Measurements from ENCODE around the gene SDS. TPM values are rescaled to one million over a fixed set of nuclear protein-coding genes. Genes with fewer than 3 reads are reported as not detected.

The SDS gene
- total RNA-seq, 1 experiment from 2014 or later, result not detected

DNA sequence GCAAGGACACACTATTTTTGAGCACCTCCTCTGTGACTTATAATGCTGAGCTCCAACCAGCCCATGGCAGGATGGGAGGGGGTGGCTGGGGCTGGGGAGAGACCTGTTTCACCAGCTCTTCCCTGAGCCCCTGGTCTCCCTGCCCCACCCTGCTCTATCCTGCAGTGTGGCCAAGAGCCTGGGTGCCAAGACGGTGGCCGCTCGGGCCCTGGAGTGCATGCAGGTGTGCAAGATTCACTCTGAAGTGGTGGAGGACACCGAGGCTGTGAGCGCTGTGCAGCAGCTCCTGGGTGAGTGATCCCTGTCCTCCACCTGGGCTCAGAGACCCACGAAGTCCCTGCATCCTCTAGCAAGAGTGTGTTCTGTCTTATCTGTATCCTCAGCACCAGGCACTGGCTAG, 32.9 kb upstream of the SDS start:
- no peaks in the 10 kb centered on the region for H3K23me2 ChIP-seq (ENCODE audit: insufficient read length, low read depth, low read length, poor library complexity, severe bottlenecking)
- Mint-ChIP-seq H3K36me3 (ENCODE audit: insufficient read depth in 1 of 3, low read depth in 3 of 3) (no peaks in the 10 kb centered on the region), H3K4me3 (no peak overlapping the region), H3K27me3 (ENCODE audit: low read depth) (peaks cover 12% of the 10 kb centered on the region), H3K9me3 (no peaks in the 10 kb centered on the region; a peak in 1 of 5 replicates), H3K4me1 (peaks cover 3 to 10% of the 10 kb centered on the region in 2 experiments), H3K27ac (no peak overlapping the region)
- H4K20me1 ChIP-seq (ENCODE audit: control insufficient read depth, insufficient read depth, insufficient read length), result no peaks in the 10 kb centered on the region
- H2BK15ac ChIP-seq (ENCODE audit: low read depth, low read length), result no peak overlapping the region
- no peak overlapping the region for H3K27ac ChIP-seq (ENCODE audit: insufficient read length, low read depth, low read length)
- H3K9ac ChIP-seq (ENCODE audit: extremely low read depth, insufficient read length, low read length), result no peak overlapping the region
- no peaks in the 10 kb centered on the region for H3K79me1 ChIP-seq (ENCODE audit: insufficient read depth, low read depth, low read length, poor library complexity, severe bottlenecking)
- H2BK120ac ChIP-seq (ENCODE audit: low read depth, low read length, poor library complexity, severe bottlenecking), result no peak overlapping the region
- H3K18ac ChIP-seq (ENCODE audit: insufficient read length, low read depth, low read length), result no peak overlapping the region
- no peak overlapping the region for H2AK5ac ChIP-seq (ENCODE audit: insufficient read length, low read length)
- no peak for DNase-seq
- no CpG with 5 or more reads among the region's 6 CpGs for WGBS (ENCODE audit: extremely low coverage, insufficient read length, low lambda C conversion rate)
- H3K23ac ChIP-seq (ENCODE audit: insufficient read length, low read depth, low read length), result no peak overlapping the region
- H2AFZ ChIP-seq (ENCODE audit: low read length), result no peak overlapping the region
- H4K91ac ChIP-seq (ENCODE audit: insufficient read length, low read depth, low read length), result no peak overlapping the region
- TF ChIP-seq, protein P1, sequence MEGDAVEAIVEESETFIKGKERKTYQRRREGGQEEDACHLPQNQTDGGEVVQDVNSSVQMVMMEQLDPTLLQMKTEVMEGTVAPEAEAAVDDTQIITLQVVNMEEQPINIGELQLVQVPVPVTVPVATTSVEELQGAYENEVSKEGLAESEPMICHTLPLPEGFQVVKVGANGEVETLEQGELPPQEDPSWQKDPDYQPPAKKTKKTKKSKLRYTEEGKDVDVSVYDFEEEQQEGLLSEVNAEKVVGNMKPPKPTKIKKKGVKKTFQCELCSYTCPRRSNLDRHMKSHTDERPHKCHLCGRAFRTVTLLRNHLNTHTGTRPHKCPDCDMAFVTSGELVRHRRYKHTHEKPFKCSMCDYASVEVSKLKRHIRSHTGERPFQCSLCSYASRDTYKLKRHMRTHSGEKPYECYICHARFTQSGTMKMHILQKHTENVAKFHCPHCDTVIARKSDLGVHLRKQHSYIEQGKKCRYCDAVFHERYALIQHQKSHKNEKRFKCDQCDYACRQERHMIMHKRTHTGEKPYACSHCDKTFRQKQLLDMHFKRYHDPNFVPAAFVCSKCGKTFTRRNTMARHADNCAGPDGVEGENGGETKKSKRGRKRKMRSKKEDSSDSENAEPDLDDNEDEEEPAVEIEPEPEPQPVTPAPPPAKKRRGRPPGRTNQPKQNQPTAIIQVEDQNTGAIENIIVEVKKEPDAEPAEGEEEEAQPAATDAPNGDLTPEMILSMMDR (conservative IDR thresholded peaks at IDR 0.05), result no peak
- H4K8ac ChIP-seq (replicated peaks; ENCODE audit: insufficient read length, low read depth, low read length), result no peak overlapping the region
- H3K14ac ChIP-seq (ENCODE audit: insufficient read depth, low read length), result no peak overlapping the region
- H2BK20ac ChIP-seq (ENCODE audit: low read depth, low read length, poor library complexity, severe bottlenecking), result no peak overlapping the region
- H2BK5ac ChIP-seq (ENCODE audit: insufficient read length, low read length), result no peak overlapping the region
- H3K4me2 ChIP-seq (ENCODE audit: insufficient read depth, insufficient read length, low read length), result no peak overlapping the region
- H3K4ac ChIP-seq (ENCODE audit: low read depth, low read length), result no peak overlapping the region
- H3K56ac ChIP-seq (ENCODE audit: insufficient read length, low read depth, low read length), result no peak overlapping the region
- H3K79me2 ChIP-seq (ENCODE audit: insufficient read depth, low read length), result no peaks in the 10 kb centered on the region
- no peaks in the 10 kb centered on the region for H3K9me3 ChIP-seq (ENCODE audit: control insufficient read depth, low read depth, low read length)
- no peak overlapping the region for H4K5ac ChIP-seq (ENCODE audit: insufficient read length, low read depth, low read length)
- H3K27me3 ChIP-seq (ENCODE audit: insufficient read depth, low read length), result no peaks in the 10 kb centered on the region
- H3K4me1 ChIP-seq (ENCODE audit: insufficient read depth, low read length), result no peaks in the 10 kb centered on the region
- H3T11ph ChIP-seq (ENCODE audit: low read length), result no peak overlapping the region
- no peak overlapping the region for H2BK12ac ChIP-seq (ENCODE audit: insufficient read length, low read depth, low read length)
